GM23338 (cell line): ENCODE data around the gene ZFHX3.

Source experiments
- CREB1 ChIP-seq: fragments of 250-450 bp; sonication (Bioruptor Pico); IDR thresholded peaks from 2 replicates; pipeline ENCODE4 v1.5.0; 2020; ENCODE audit warnings: low read depth, mild to moderate bottlenecking, moderate library complexity
- CTCF ChIP-seq, 2 experiments: fragments of 200-600 bp in 1 of 2; sonication (generic) in 1 of 2; conservative IDR thresholded peaks; 2 replicates each; pipeline versions ENCODE4 v1.5.1 to v1.6.1; 2016 to 2017; ENCODE audit warnings: antibody characterized with exemption in 2 of 2, low read depth in 2 of 2, mild to moderate bottlenecking in 2 of 2, moderate library complexity in 1 of 2
- EZH2 ChIP-seq: fragments of 200-600 bp; sonication (generic); IDR thresholded peaks from one replicate; pipeline ENCODE4 v1.8.0; 2017; ENCODE audit warnings: antibody characterized with exemption, mild to moderate bottlenecking, low read depth; ENCODE audit not compliant: unreplicated experiment
- EZH2phosphoT487 ChIP-seq: fragments of 200-600 bp; sonication (generic); IDR thresholded peaks from one replicate; pipeline ENCODE4 v1.8.1; 2018; ENCODE audit warnings: antibody characterized with exemption; ENCODE audit not compliant: unreplicated experiment
- JUNB ChIP-seq: IDR thresholded peaks from one replicate; pipeline ENCODE4 v1.6.1; 2016; ENCODE audit warnings: antibody characterized with exemption; ENCODE audit not compliant: unreplicated experiment
- POLR2AphosphoS5 ChIP-seq: IDR thresholded peaks from 2 replicates; pipeline ENCODE4 v1.6.1; 2016; ENCODE audit warnings: antibody characterized with exemption, low read depth
- REST ChIP-seq: IDR thresholded peaks from one replicate; pipeline ENCODE4 v1.6.1; 2018; ENCODE audit warnings: antibody characterized with exemption; ENCODE audit not compliant: unreplicated experiment
- ZNF331 ChIP-seq: fragments of 250-450 bp; sonication (Bioruptor Pico); IDR thresholded peaks from 2 replicates; pipeline ENCODE4 v1.5.0; 2020; ENCODE audit warnings: low read depth, mild to moderate bottlenecking, moderate library complexity

- TF ChIP-seq EZH2 = no peak
- TF ChIP-seq CTCF (conservative IDR thresholded peaks at IDR 0.05; ENCODE audit: low read depth in 2 of 2) = no peak
- TF ChIP-seq ZNF331 (CRISPR knock-in tag) = no peak
- TF ChIP-seq EZH2phosphoT487 = no peak
- TF ChIP-seq REST = no peak
- no peak for TF ChIP-seq POLR2AphosphoS5
- no peak for TF ChIP-seq CREB1 (CRISPR knock-in tag)
- no peak for TF ChIP-seq JUNB
Observed at GRCh38 chr16:72905581-72905980, 142.3 kb downstream of the ZFHX3 start.
